HUES48 (cell line): Measurements from ENCODE around the gene ENDOV.

Experiments used
- H3K27ac ChIP-seq: one replicate; pipeline ENCODE4 v1.7.0; 2013; ENCODE audit warnings: low read depth, low read length, inconsistent platforms
- H3K27me3 ChIP-seq: 2 replicates; pipeline ENCODE4 v1.6.1; 2013; ENCODE audit warnings: mild to moderate bottlenecking, low read length; ENCODE audit not compliant: control insufficient read depth, insufficient read depth
- H3K36me3 ChIP-seq: 2 replicates; pipeline ENCODE4 v1.6.1; 2013; ENCODE audit warnings: low read length; ENCODE audit not compliant: control insufficient read depth, insufficient read depth
- H3K4me1 ChIP-seq: 2 replicates; pipeline ENCODE4 v1.6.1; 2013; ENCODE audit warnings: mild to moderate bottlenecking, low read length; ENCODE audit not compliant: control insufficient read depth, insufficient read depth
- H3K4me3 ChIP-seq: 2 replicates; pipeline ENCODE4 v1.5.1; 2013; ENCODE audit warnings: mild to moderate bottlenecking, low read depth, low read length
- H3K9ac ChIP-seq: 2 replicates; pipeline ENCODE4 v1.6.1; 2013; ENCODE audit warnings: mild to moderate bottlenecking, low read depth, low read length, moderate library complexity
- H3K9me3 ChIP-seq: 2 replicates; pipeline ENCODE4 v1.6.1; 2013; ENCODE audit warnings: low read length; ENCODE audit not compliant: control insufficient read depth, insufficient read depth

ENDOV gene

GRCh38 chr17:80481284-80482057, 66.5 kb downstream of the ENDOV start:
- Histone ChIP-seq H3K4me3 (no peak overlapping the region), H3K36me3 (no peaks in the 10 kb centered on the region)

GRCh38 chr17:80482058-80482318, 67.0 kb downstream of the ENDOV start:
- Histone ChIP-seq H3K4me3 (no peak overlapping the region), H3K27ac (no peak overlapping the region), H3K27me3 (peaks cover 66% of the 10 kb centered on the region), H3K4me1 (peaks cover 8% of the 10 kb centered on the region; the same call in 1 of the 2 replicates), H3K9ac (no peak overlapping the region), H3K36me3 (no peaks in the 10 kb centered on the region), H3K9me3 (no peaks in the 10 kb centered on the region)

More at GRCh38 chr17:80481284-80482057, 66.5 kb downstream of the ENDOV start:
- Histone ChIP-seq H3K9ac (no peak overlapping the region), H3K9me3 (no peaks in the 10 kb centered on the region), H3K27ac (no peak overlapping the region), H3K27me3 (peaks cover 71% of the 10 kb centered on the region), H3K4me1 (peaks cover 8% of the 10 kb centered on the region; the same call in 1 of the 2 replicates)

- H3K27ac ChIP-seq, result no peak overlapping the region
- no peaks in the 10 kb centered on the region for H3K36me3 ChIP-seq
- peaks cover 8% of the 10 kb centered on the region; the same call in 1 of the 2 replicates for H3K4me1 ChIP-seq
- H3K9ac ChIP-seq, result no peak overlapping the region
- no peak overlapping the region for H3K4me3 ChIP-seq
- no peaks in the 10 kb centered on the region for H3K9me3 ChIP-seq
- peaks cover 58% of the 10 kb centered on the region for H3K27me3 ChIP-seq
These were observed 67.8 kb downstream of the ENDOV start for GRCh38 chr17:80482555-80483308.

- H3K4me3 ChIP-seq, result no peak overlapping the region
- H3K27me3 ChIP-seq, result peaks cover 35% of the 10 kb centered on the region
- H3K9me3 ChIP-seq, result no peaks in the 10 kb centered on the region
- no peak overlapping the region for H3K27ac ChIP-seq
- H3K36me3 ChIP-seq, result no peaks in the 10 kb centered on the region
- H3K4me1 ChIP-seq, result peaks cover 8% of the 10 kb centered on the region; the same call in 1 of the 2 replicates
- H3K9ac ChIP-seq, result no peak overlapping the region
These were observed 70.9 kb downstream of the ENDOV start for GRCh38 chr17:80485846-80486245.

GRCh38 chr17:80486692-80487091, 71.7 kb downstream of the ENDOV start:
- H3K27me3 ChIP-seq, result peaks cover 28% of the 10 kb centered on the region
- no peaks in the 10 kb centered on the region for H3K36me3 ChIP-seq
- no peak overlapping the region for H3K4me3 ChIP-seq
- H3K4me1 ChIP-seq, result peaks cover 4% of the 10 kb centered on the region; the same call in 1 of the 2 replicates
- H3K9me3 ChIP-seq, result no peaks in the 10 kb centered on the region
- no peak overlapping the region for H3K9ac ChIP-seq
- no peak overlapping the region for H3K27ac ChIP-seq

- Histone ChIP-seq H3K4me3 (no peak overlapping the region), H3K27me3 (peaks cover 20% of the 10 kb centered on the region), H3K4me1 (no peaks in the 10 kb centered on the region), H3K9ac (no peak overlapping the region), H3K27ac (no peak overlapping the region), H3K36me3 (no peaks in the 10 kb centered on the region), H3K9me3 (no peaks in the 10 kb centered on the region)
These were observed 72.5 kb downstream of the ENDOV start for GRCh38 chr17:80487511-80487910.
